Spleen (tissue), 11 donors: ENCODE results near the gene NTNG1. TPM values are rescaled to one million over a fixed set of nuclear protein-coding genes. Genes with fewer than 3 reads are reported as not detected.

ENCODE experiments used
- DNase-seq: peaks from one replicate; pipeline ENCODE4 v3.0.0-alpha.2; 2020
- H3K27ac ChIP-seq, 8 donors: fragments of 200-600 bp; sonication (generic) in 7 of 8; 1 replicate in 4 of 8; 2 replicates in 4 of 8; pipeline versions ENCODE4 v1.5.0 to v1.8.0; 2016 to 2021; ENCODE audit warnings: inconsistent platforms in 4 of 8, mild to moderate bottlenecking in 4 of 8, moderate library complexity in 1 of 8
- H3K27me3 ChIP-seq, 7 donors: fragments of 200-600 bp; sonication (generic) in 6 of 7; replicated peaks in 1 of 7; 1 replicate in 4 of 7; 2 replicates in 3 of 7; pipeline versions ENCODE4 v1.5.0 to v1.8.0; 2016 to 2021; ENCODE audit warnings: inconsistent platforms in 3 of 7, mild to moderate bottlenecking in 1 of 7
- H3K36me3 ChIP-seq, 6 donors: fragments of 200-600 bp; sonication (generic) in 5 of 6; 1 replicate in 4 of 6; 2 replicates in 2 of 6; pipeline versions ENCODE4 v1.5.0 to v1.8.0; 2016 to 2021; ENCODE audit warnings: inconsistent platforms in 2 of 6
- H3K4me1 ChIP-seq, 6 donors: fragments of 200-600 bp; sonication (generic) in 5 of 6; 1 replicate in 3 of 6; 2 replicates in 3 of 6; pipeline versions ENCODE4 v1.5.0 to v1.8.0; 2016 to 2021; ENCODE audit warnings: inconsistent platforms in 3 of 6
- H3K4me3 ChIP-seq, 8 donors: fragments of 200-600 bp; sonication (generic) in 7 of 8; 1 replicate in 4 of 8; 2 replicates in 4 of 8; pipeline versions ENCODE4 v1.5.0 to v1.8.0; 2016 to 2021; ENCODE audit warnings: inconsistent platforms in 4 of 8, mild to moderate bottlenecking in 4 of 8, moderate library complexity in 2 of 8
- H3K9me3 ChIP-seq, 8 donors: fragments of 200-600 bp; sonication (generic) in 7 of 8; 1 replicate in 4 of 8; 2 replicates in 4 of 8; pipeline versions ENCODE4 v1.5.0 to v1.8.0; 2016 to 2021; ENCODE audit warnings: inconsistent platforms in 4 of 8
- CTCF ChIP-seq, 11 experiments: fragments of 200-600 bp in 7 of 11; fragments of 450-650 bp in 4 of 11; sonication (generic) in 4 of 11; IDR thresholded peaks in 8 of 11; conservative IDR thresholded peaks in 3 of 11; 1 replicate in 7 of 11; 2 replicates in 4 of 11; pipeline versions ENCODE4 v1.4.0 to v1.8.0; 2016 to 2021; ENCODE audit warnings: antibody characterized with exemption in 11 of 11, inconsistent platforms in 4 of 11, mild to moderate bottlenecking in 1 of 11
- POLR2A ChIP-seq, 3 donors: fragments of 450-650 bp; IDR thresholded peaks; one replicate each; pipeline ENCODE4 v1.5.1; 2017; ENCODE audit warnings: antibody characterized with exemption in 3 of 3, mild to moderate bottlenecking in 1 of 3
- POLR2AphosphoS5 ChIP-seq, 3 donors: sonication (generic); formaldehyde crosslinking; IDR thresholded peaks; one replicate each; pipeline ENCODE4 v1.5.1; 2017; ENCODE audit warnings: antibody characterized with exemption in 3 of 3
- WGBS, 5 donors: extraction: QIAGEN DNeasy Blood & Tissue Kit in 3 of 5; methylation state at CpG; one replicate each; pipeline versions ENCODE4 v1.1.5 to v1.1.7; 2013 to 2018; 5-methylcytosine and 5-hydroxymethylcytosine counted together
- intact Hi-C: fragments of 100-400 bp; cut with DNase I; formaldehyde crosslinking; loops from one replicate; pipeline ENCODE4 v1.15.0; 2023; ENCODE audit warnings: low total_unique reads
- polyA plus RNA-seq, 3 donors: library from polyadenylated mRNA; stranded (reverse); fragments of 200-250 nt; gene quantifications; one replicate each; pipeline ENCODE4 v1.2.1, GENCODE V29; 2013
- total RNA-seq, 7 donors: library from RNA; depleted of rRNA in 3 of 7; stranded (reverse); fragments of >200 nt in 3 of 7; fragmentation: NEBNext Ultra II Directional in 4 of 7; extraction: Animal tissue kit (Norgen Biotek cat#: 25700) in 4 of 7; gene quantifications; one replicate each; pipeline versions ENCODE4 v1.1.0 to v1.2.1, GENCODE V29; 2016 to 2021
- donor health status: healthy with polysubstance abuse.
- donor health status: DM: no; HTN: no; CAD: no; lungs with moderate emphysema.
- donor health status: DM: no; HTN: no; CAD: no.
- donor health status: Bipolar disorder and iron deficiency.
- donor health status: healthy.
- donor health status: DM: no; HTN: no; CAD: no.
- donor health status: DM: yes; HTN: yes; CAD: no.

NTNG1 gene
- total and polyA plus RNA-seq, 10 donors: 0.11 to 2.0 (median 1.1) TPM

- Histone ChIP-seq H3K9me3 (peaks cover 0 to 34% (median 22%) of the 10 kb centered on the region in 8 donors), H3K4me1 (no peaks in the 10 kb centered on the region), H3K36me3 (no peaks in the 10 kb centered on the region), H3K4me3 (no peak overlapping the region), H3K27ac (no peak overlapping the region), H3K27me3 (no peaks in the 10 kb centered on the region)
- no peak for DNase-seq
- 75 to 94% (median 90%) methylated on average over 1 of the region's 1 CpG for WGBS, 5 donors
- TF ChIP-seq POLR2AphosphoS5 (IDR thresholded peaks at IDR 0.05) (no peak), CTCF (IDR thresholded peaks at IDR 0.05 in 8 of 11, conservative IDR thresholded peaks at IDR 0.05 in 3 of 11) (no peak), POLR2A (IDR thresholded peaks at IDR 0.05) (no peak)
- intact Hi-C loops: no loop called here
These were observed 79.2 kb downstream of the NTNG1 start for GRCh38 chr1:107220036-107220435.

GRCh38 chr1:107225706-107226105, 84.9 kb downstream of the NTNG1 start:
- TF ChIP-seq CTCF (IDR thresholded peaks at IDR 0.05 in 8 of 11, conservative IDR thresholded peaks at IDR 0.05 in 3 of 11) (no peak), POLR2A (IDR thresholded peaks at IDR 0.05) (no peak), POLR2AphosphoS5 (IDR thresholded peaks at IDR 0.05) (no peak)
- DNase-seq: no peak

GRCh38 chr1:107228704-107229371, 88.0 kb downstream of the NTNG1 start:
- H3K4me3 ChIP-seq: no peak overlapping the region
- no peak overlapping the region for H3K27ac ChIP-seq
- H3K36me3 ChIP-seq: no peaks in the 10 kb centered on the region
- 88 to 96% (median 92%) methylated on average over 4 of the region's 4 CpGs for WGBS, 5 donors
- DNase-seq: no peak
- TF ChIP-seq CTCF (IDR thresholded peaks at IDR 0.05 in 8 of 11, conservative IDR thresholded peaks at IDR 0.05 in 3 of 11): no peak
- no peak for TF ChIP-seq POLR2AphosphoS5 (IDR thresholded peaks at IDR 0.05)
- no peak for TF ChIP-seq POLR2A (IDR thresholded peaks at IDR 0.05)
- no peaks in the 10 kb centered on the region for H3K9me3 ChIP-seq
- no peaks in the 10 kb centered on the region for H3K27me3 ChIP-seq
- intact Hi-C loops: no loop called here
- H3K4me1 ChIP-seq: no peaks in the 10 kb centered on the region

More at GRCh38 chr1:107225706-107226105, 84.9 kb downstream of the NTNG1 start:
- Histone ChIP-seq H3K9me3 (no peaks in the 10 kb centered on the region), H3K4me1 (no peaks in the 10 kb centered on the region), H3K27ac (no peak overlapping the region), H3K27me3 (no peaks in the 10 kb centered on the region), H3K4me3 (no peak overlapping the region), H3K36me3 (no peaks in the 10 kb centered on the region)
- WGBS, 5 donors: 90 to 100% (median 95%) methylated on average over 1 of the region's 1 CpG
- intact Hi-C loops: no loop called here

GRCh38 chr1:107229711-107230110, 88.9 kb downstream of the NTNG1 start:
- WGBS, 5 donors: 40 to 63% (median 46%) methylated on average over 2 of the region's 2 CpGs
- no peak overlapping the region for H3K27ac ChIP-seq
- intact Hi-C loops: no loop called here
- no peaks in the 10 kb centered on the region for H3K27me3 ChIP-seq
- H3K4me3 ChIP-seq: no peak overlapping the region
- no peaks in the 10 kb centered on the region for H3K9me3 ChIP-seq
- TF ChIP-seq CTCF (IDR thresholded peaks at IDR 0.05 in 8 of 11, conservative IDR thresholded peaks at IDR 0.05 in 3 of 11) (no peak), POLR2AphosphoS5 (IDR thresholded peaks at IDR 0.05) (no peak), POLR2A (IDR thresholded peaks at IDR 0.05) (no peak)
- no peaks in the 10 kb centered on the region for H3K36me3 ChIP-seq
- H3K4me1 ChIP-seq: no peaks in the 10 kb centered on the region
- no peak for DNase-seq
